ENCODE results near the gene SLC25A53.

SLC25A53 gene

GRCh38 chrX:104189837-104190236, 33.0 kb upstream of the SLC25A53 start:
- peaks cover 56% of the 10 kb centered on the region for H3K36me3 ChIP-seq
- H3K4me1 ChIP-seq (ENCODE audit: control insufficient read depth in 1 of 2, insufficient read depth in 1 of 2, low read depth in 1 of 2, low read length in 1 of 2): no peaks in the 10 kb centered on the region
- no peak overlapping the region for H3K27ac ChIP-seq
- no peaks in the 10 kb centered on the region for H3K9me3 ChIP-seq
- H3K4me3 ChIP-seq (ENCODE audit: low read depth in 1 of 2, low read length in 1 of 2): no peak overlapping the region
- H3K27me3 ChIP-seq: no peaks in the 10 kb centered on the region
- TF ChIP-seq, protein P1, sequence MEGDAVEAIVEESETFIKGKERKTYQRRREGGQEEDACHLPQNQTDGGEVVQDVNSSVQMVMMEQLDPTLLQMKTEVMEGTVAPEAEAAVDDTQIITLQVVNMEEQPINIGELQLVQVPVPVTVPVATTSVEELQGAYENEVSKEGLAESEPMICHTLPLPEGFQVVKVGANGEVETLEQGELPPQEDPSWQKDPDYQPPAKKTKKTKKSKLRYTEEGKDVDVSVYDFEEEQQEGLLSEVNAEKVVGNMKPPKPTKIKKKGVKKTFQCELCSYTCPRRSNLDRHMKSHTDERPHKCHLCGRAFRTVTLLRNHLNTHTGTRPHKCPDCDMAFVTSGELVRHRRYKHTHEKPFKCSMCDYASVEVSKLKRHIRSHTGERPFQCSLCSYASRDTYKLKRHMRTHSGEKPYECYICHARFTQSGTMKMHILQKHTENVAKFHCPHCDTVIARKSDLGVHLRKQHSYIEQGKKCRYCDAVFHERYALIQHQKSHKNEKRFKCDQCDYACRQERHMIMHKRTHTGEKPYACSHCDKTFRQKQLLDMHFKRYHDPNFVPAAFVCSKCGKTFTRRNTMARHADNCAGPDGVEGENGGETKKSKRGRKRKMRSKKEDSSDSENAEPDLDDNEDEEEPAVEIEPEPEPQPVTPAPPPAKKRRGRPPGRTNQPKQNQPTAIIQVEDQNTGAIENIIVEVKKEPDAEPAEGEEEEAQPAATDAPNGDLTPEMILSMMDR (IDR thresholded peaks at IDR 0.05): no peak

DNA sequence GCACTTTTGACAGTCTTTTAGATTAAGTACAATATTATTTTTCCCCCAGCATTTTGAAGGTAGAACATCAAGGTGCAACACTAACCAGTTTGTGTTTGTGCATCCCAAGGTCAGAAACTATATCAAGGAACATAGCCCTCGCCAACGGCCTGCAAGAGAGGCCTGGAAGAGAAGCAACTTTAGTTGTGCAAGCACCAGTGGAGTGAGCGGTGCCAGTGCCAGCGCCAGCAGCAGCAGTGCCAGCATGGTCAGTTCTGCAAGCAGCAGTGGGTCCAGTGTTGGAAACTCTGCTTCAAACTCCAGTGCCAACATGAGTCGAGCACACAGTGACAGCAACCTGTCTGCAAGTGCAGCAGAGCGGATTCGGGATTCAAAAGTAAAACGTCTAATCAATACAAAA, 31.1 kb upstream of the SLC25A53 start:
- no peaks in the 10 kb centered on the region for H3K27me3 ChIP-seq
- TF ChIP-seq, protein P1 (IDR thresholded peaks at IDR 0.05): no peak
- no peak overlapping the region for H3K4me3 ChIP-seq (ENCODE audit: low read depth in 1 of 2, low read length in 1 of 2)
- H3K36me3 ChIP-seq: peaks cover 56% of the 10 kb centered on the region
- no peak overlapping the region for H3K27ac ChIP-seq
- no peaks in the 10 kb centered on the region for H3K4me1 ChIP-seq (ENCODE audit: control insufficient read depth in 1 of 2, insufficient read depth in 1 of 2, low read depth in 1 of 2, low read length in 1 of 2)
- no peaks in the 10 kb centered on the region for H3K9me3 ChIP-seq

GRCh38 chrX:104183685-104184084, 26.9 kb upstream of the SLC25A53 start:
- H3K27me3 ChIP-seq: no peaks in the 10 kb centered on the region
- H3K4me1 ChIP-seq (ENCODE audit: control insufficient read depth in 1 of 2, insufficient read depth in 1 of 2, low read depth in 1 of 2, low read length in 1 of 2): no peaks in the 10 kb centered on the region
- peaks cover 27% of the 10 kb centered on the region for H3K36me3 ChIP-seq
- TF ChIP-seq, protein P1 (IDR thresholded peaks at IDR 0.05): no peak
- H3K4me3 ChIP-seq (ENCODE audit: low read depth in 1 of 2, low read length in 1 of 2): no peak overlapping the region
- no peaks in the 10 kb centered on the region for H3K9me3 ChIP-seq
- no peak overlapping the region for H3K27ac ChIP-seq

DNA sequence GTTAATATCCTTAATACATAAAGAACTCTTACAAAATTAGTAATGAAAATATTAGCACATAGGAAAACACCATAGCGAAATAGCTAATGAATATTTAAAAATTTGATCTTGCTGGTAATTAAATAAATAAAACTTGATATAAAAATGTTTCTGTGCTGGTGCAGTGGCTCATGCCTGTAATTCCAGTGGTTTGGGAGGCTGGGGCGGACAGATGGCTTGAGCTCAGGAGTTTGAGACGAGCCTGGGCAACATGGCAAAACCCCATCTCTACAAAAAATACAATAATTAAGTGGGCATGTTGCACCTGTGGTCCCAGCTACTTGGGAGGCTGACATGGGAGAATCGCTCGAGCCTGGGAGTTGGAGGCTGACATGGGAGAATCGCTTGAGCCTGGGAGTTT, 17.0 kb upstream of the SLC25A53 start:
- Histone ChIP-seq H3K4me1 (ENCODE audit: control insufficient read depth in 1 of 2, insufficient read depth in 1 of 2, low read depth in 1 of 2, low read length in 1 of 2) (peaks cover 0 to under 1% of the 10 kb centered on the region in 2 experiments), H3K9me3 (no peaks in the 10 kb centered on the region), H3K36me3 (peaks cover 8% of the 10 kb centered on the region), H3K4me3 (ENCODE audit: low read depth in 1 of 2, low read length in 1 of 2) (no peak overlapping the region), H3K27ac (no peak overlapping the region), H3K27me3 (no peaks in the 10 kb centered on the region)
- TF ChIP-seq, protein P1 (IDR thresholded peaks at IDR 0.05): no peak

DNA sequence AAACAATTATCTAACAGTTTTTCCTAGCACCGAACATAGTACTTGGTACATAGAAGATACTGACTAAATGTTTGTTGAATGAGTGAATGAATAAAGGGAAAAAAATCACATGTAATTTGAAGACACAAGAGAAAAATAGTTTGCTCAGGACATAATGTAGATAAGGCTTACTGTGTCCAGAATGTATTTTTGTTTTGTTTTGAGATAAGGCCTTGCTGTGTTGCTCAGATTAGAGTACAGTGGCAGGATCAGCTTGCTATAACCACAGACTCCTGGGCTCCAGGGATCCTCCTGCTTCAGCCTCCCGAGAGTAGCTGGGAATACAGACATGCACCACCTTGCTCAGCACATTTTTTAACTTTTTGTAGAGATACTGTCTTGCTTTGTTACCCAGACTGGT, 16.0 kb upstream of the SLC25A53 start:
- TF ChIP-seq, protein P1 (IDR thresholded peaks at IDR 0.05): no peak
- peaks cover 7% of the 10 kb centered on the region in 2 experiments for H3K4me1 ChIP-seq (ENCODE audit: control insufficient read depth in 1 of 2, insufficient read depth in 1 of 2, low read depth in 1 of 2, low read length in 1 of 2)
- H3K27me3 ChIP-seq: no peaks in the 10 kb centered on the region
- H3K9me3 ChIP-seq: no peaks in the 10 kb centered on the region
- no peak overlapping the region for H3K27ac ChIP-seq
- H3K4me3 ChIP-seq (ENCODE audit: low read depth in 1 of 2, low read length in 1 of 2): no peak overlapping the region
- peaks cover 8% of the 10 kb centered on the region for H3K36me3 ChIP-seq

GRCh38 chrX:104172121-104172520, 15.3 kb upstream of the SLC25A53 start:
- H3K4me3 ChIP-seq (ENCODE audit: low read depth in 1 of 2, low read length in 1 of 2): no peak overlapping the region
- TF ChIP-seq, protein P1 (IDR thresholded peaks at IDR 0.05): no peak
- no peaks in the 10 kb centered on the region for H3K27me3 ChIP-seq
- H3K4me1 ChIP-seq (ENCODE audit: control insufficient read depth in 1 of 2, insufficient read depth in 1 of 2, low read depth in 1 of 2, low read length in 1 of 2): peaks cover 12 to 14% of the 10 kb centered on the region in 2 experiments
- no peaks in the 10 kb centered on the region for H3K9me3 ChIP-seq
- H3K27ac ChIP-seq: no peak overlapping the region
- peaks cover 8% of the 10 kb centered on the region for H3K36me3 ChIP-seq
